Fibroblast of skin of left quadriceps (primary cell): ENCODE data around the gene SOX5.
"Not testable (repeated sequence)": the region's sequence is repeated elsewhere in the genome, so short reads cannot be mapped to it uniquely, and the experiment has no call there.

Source experiments
- DNase-seq, 2 experiments: peaks; one replicate each; pipeline ENCODE4 v3.0.0-alpha.2; 2013; ENCODE audit warnings: low read depth in 2 of 2

Gene SOX5

GRCh38 chr12:23843958-23844357, 105.5 kb downstream of the SOX5 start:
- no peak for DNase-seq

GRCh38 chr12:23834076-23834475, 115.4 kb downstream of the SOX5 start:
- DNase-seq, result no peak

- DNase-seq, result no peak
Measured at GRCh38 chr12:23831739-23832138, 117.7 kb downstream of the SOX5 start.

- no peak for DNase-seq
Measured at GRCh38 chr12:23830210-23830609, 119.3 kb downstream of the SOX5 start.

- no peak for DNase-seq
Measured at GRCh38 chr12:23827353-23827752, 122.1 kb downstream of the SOX5 start.

GRCh38 chr12:23825124-23825523, 124.3 kb downstream of the SOX5 start:
- not testable (repeated sequence) for DNase-seq

- no peak for DNase-seq
Measured at GRCh38 chr12:23824358-23824757, 125.1 kb downstream of the SOX5 start.

GRCh38 chr12:23822883-23823282, 126.6 kb downstream of the SOX5 start:
- DNase-seq, result not testable (repeated sequence)

GRCh38 chr12:23817345-23817744, 132.1 kb downstream of the SOX5 start:
- DNase-seq, result no peak

- no peak for DNase-seq
Measured at GRCh38 chr12:23816394-23816851, 133.0 kb downstream of the SOX5 start.

GRCh38 chr12:23815810-23816209, 133.7 kb downstream of the SOX5 start:
- no peak for DNase-seq

- DNase-seq, result no peak
Measured at GRCh38 chr12:23813206-23813605, 136.3 kb downstream of the SOX5 start.

- DNase-seq, result no peak
Measured at GRCh38 chr12:23810329-23810902, 139.1 kb downstream of the SOX5 start.

GRCh38 chr12:23803540-23803939, 145.9 kb downstream of the SOX5 start:
- no peak for DNase-seq

GRCh38 chr12:23795494-23795893, 154.0 kb downstream of the SOX5 start:
- DNase-seq, result no peak

- DNase-seq, result no peak
Measured at GRCh38 chr12:23781118-23781517, 168.4 kb downstream of the SOX5 start.

- no peak for DNase-seq
Measured at GRCh38 chr12:23775208-23775607, 174.3 kb downstream of the SOX5 start.

GRCh38 chr12:23771240-23771949, 178.1 kb downstream of the SOX5 start:
- no peak for DNase-seq

GRCh38 chr12:23770202-23770938, 179.1 kb downstream of the SOX5 start:
- no peak for DNase-seq

GRCh38 chr12:23767834-23768233, 181.6 kb downstream of the SOX5 start:
- no peak for DNase-seq

GRCh38 chr12:23763724-23764123, 185.7 kb downstream of the SOX5 start:
- no peak for DNase-seq

GRCh38 chr12:23760495-23760894, 189.0 kb downstream of the SOX5 start:
- no peak for DNase-seq

- DNase-seq, result no peak
Measured at GRCh38 chr12:23758608-23759007, 190.9 kb downstream of the SOX5 start.
